Breast epithelium (tissue), 4 donors: ENCODE measurements around the gene ARCN1. TPM values are rescaled to one million over a fixed set of nuclear protein-coding genes. Genes with fewer than 3 reads are reported as not detected.
"Not testable (repeated sequence)": the region's sequence is repeated elsewhere in the genome, so short reads cannot be mapped to it uniquely, and the experiment has no call there.

Experiments used
- DNase-seq, 2 donors: peaks; one replicate each; pipeline ENCODE4 v3.0.0-alpha.2; 2019; ENCODE audit warnings: low spot score in 2 of 2
- H3K27ac ChIP-seq, 2 donors: fragments of 200-600 bp; sonication (generic) in 1 of 2; one replicate each; pipeline ENCODE4 v1.5.1; 2016 to 2019; ENCODE audit warnings: mild to moderate bottlenecking in 1 of 2
- H3K27me3 ChIP-seq, 2 donors: fragments of 200-600 bp; sonication (generic) in 1 of 2; one replicate each; pipeline versions ENCODE4 v1.5.1 to v1.6.0; 2017 to 2019; ENCODE audit warnings: control low read depth in 1 of 2, mild to moderate bottlenecking in 1 of 2
- H3K36me3 ChIP-seq: fragments of 200-600 bp; one replicate; pipeline ENCODE4 v1.5.1; 2019
- H3K4me1 ChIP-seq, 2 donors: fragments of 200-600 bp; sonication (generic); one replicate each; pipeline ENCODE4 v1.5.1; 2016 to 2019; ENCODE audit warnings: control low read depth in 1 of 2
- H3K4me3 ChIP-seq, 3 donors: fragments of 200-600 bp; sonication (generic); 1 replicate in 2 of 3; 2 replicates in 1 of 3; pipeline ENCODE4 v1.5.1; 2016 to 2019; ENCODE audit warnings: mild to moderate bottlenecking in 3 of 3, moderate library complexity in 2 of 3
- H3K9me3 ChIP-seq, 2 donors: fragments of 200-600 bp; sonication (generic) in 1 of 2; one replicate each; pipeline ENCODE4 v1.5.1; 2016 to 2019; ENCODE audit warnings: control low read depth in 1 of 2
- CTCF ChIP-seq, 3 donors: fragments of 450-650 bp; IDR thresholded peaks; one replicate each; pipeline ENCODE4 v1.5.1; 2016 to 2017; ENCODE audit warnings: antibody characterized with exemption in 3 of 3, mild to moderate bottlenecking in 3 of 3, moderate library complexity in 3 of 3
- POLR2A ChIP-seq: fragments of 450-650 bp; IDR thresholded peaks from one replicate; pipeline ENCODE4 v1.6.1; 2016; ENCODE audit warnings: antibody characterized with exemption, mild to moderate bottlenecking, moderate library complexity
- POLR2AphosphoS5 ChIP-seq, 3 donors: sonication (generic); formaldehyde crosslinking; IDR thresholded peaks; one replicate each; pipeline ENCODE4 v1.6.1; 2017; ENCODE audit warnings: antibody characterized with exemption in 3 of 3
- intact Hi-C: fragments of 100-400 bp; cut with DNase I; formaldehyde crosslinking; loops from one replicate; pipeline ENCODE4 v1.15.1; 2023; ENCODE audit warnings: low total_unique reads
- total RNA-seq, 3 donors: library from RNA; depleted of rRNA; stranded (reverse); fragments of >200 nt; gene quantifications; one replicate each; pipeline ENCODE4 v1.1.0, GENCODE V29; 2016

ARCN1 gene
- total RNA-seq, 3 donors from 2014 or later = 94.1 to 99.1 (median 98.6) TPM

GRCh38 chr11:118569670-118570069 lies 2.5 kb upstream of the ARCN1 start:
- TF ChIP-seq CTCF (IDR thresholded peaks at IDR 0.05) (no peak), POLR2AphosphoS5 (IDR thresholded peaks at IDR 0.05) (no peak), POLR2A (no peak)
- Histone ChIP-seq H3K36me3 (no peaks in the 10 kb centered on the region), H3K27me3 (no peaks in the 10 kb centered on the region), H3K4me3 (no peak overlapping the region), H3K4me1 (peaks cover 5 to 15% of the 10 kb centered on the region in 2 donors), H3K27ac (no peak overlapping the region), H3K9me3 (no peaks in the 10 kb centered on the region)
- DNase-seq = no peak
- intact Hi-C loops = loop anchor here (10.0 kb wide), 1 partner anchor 1025 kb away; no protein-coding TSS in a partner anchor

- no peak for TF ChIP-seq POLR2AphosphoS5 (IDR thresholded peaks at IDR 0.05)
- TF ChIP-seq CTCF (IDR thresholded peaks at IDR 0.05) = no peak
- TF ChIP-seq POLR2A = no peak
- no peaks in the 10 kb centered on the region for H3K27me3 ChIP-seq
- intact Hi-C loops = loop anchor here (10.0 kb wide), 1 partner anchor 1026 kb away; no protein-coding TSS in a partner anchor
- H3K36me3 ChIP-seq = no peaks in the 10 kb centered on the region
- H3K4me1 ChIP-seq = peaks cover 5 to 22% of the 10 kb centered on the region in 2 donors
- H3K9me3 ChIP-seq = no peaks in the 10 kb centered on the region
- no peak overlapping the region for H3K4me3 ChIP-seq
- H3K27ac ChIP-seq = no peak overlapping the region
- no peak for DNase-seq
Observed at GRCh38 chr11:118570787-118571186, 1.4 kb upstream of the ARCN1 start.

- not testable (repeated sequence) for H3K9me3 ChIP-seq, H3K36me3 ChIP-seq, DNase-seq, H3K27me3 ChIP-seq
- peak overlapping the region; percentile 99 for H3K27ac ChIP-seq
- H3K4me3 ChIP-seq = peak overlapping the region; percentile 98 to 100 (median 99)
- intact Hi-C loops = loop anchor here (10.0 kb wide), 1 partner anchor 1027 kb away; no protein-coding TSS in a partner anchor
- peaks cover 5 to 22% of the 10 kb centered on the region in 2 donors for H3K4me1 ChIP-seq
Observed at GRCh38 chr11:118571701-118572060, 528 bp upstream of the ARCN1 start.

GRCh38 chr11:118572981-118573550 lies 857 bp downstream of the ARCN1 start:
- peaks cover 5 to 27% of the 10 kb centered on the region in 2 donors for H3K4me1 ChIP-seq
- intact Hi-C loops = loop anchor here (10.0 kb wide), 1 partner anchor 1028 kb away; no protein-coding TSS in a partner anchor

GRCh38 chr11:118574636-118575035 lies 2.4 kb downstream of the ARCN1 start:
- H3K4me1 ChIP-seq = peaks cover 5 to 27% of the 10 kb centered on the region in 2 donors
- intact Hi-C loops = loop anchor here (10.0 kb wide), 1 partner anchor 1030 kb away; no protein-coding TSS in a partner anchor
- H3K4me3 ChIP-seq = peak overlapping the region in 2 of 3 donors; percentile 18 to 39
- H3K9me3 ChIP-seq = no peaks in the 10 kb centered on the region
- DNase-seq = no peak
- no peak overlapping the region for H3K27ac ChIP-seq
- no peaks in the 10 kb centered on the region for H3K36me3 ChIP-seq
- TF ChIP-seq CTCF (IDR thresholded peaks at IDR 0.05) (no peak), POLR2A (no peak), POLR2AphosphoS5 (IDR thresholded peaks at IDR 0.05) (no peak)
- H3K27me3 ChIP-seq = no peaks in the 10 kb centered on the region

More at GRCh38 chr11:118572981-118573550, 857 bp downstream of the ARCN1 start:
- Histone ChIP-seq H3K27me3 (no peaks in the 10 kb centered on the region), H3K27ac (peak overlapping the region; percentile 99), H3K4me3 (peak overlapping the region; percentile 98 to 100 (median 99)), H3K9me3 (no peaks in the 10 kb centered on the region), H3K36me3 (no peaks in the 10 kb centered on the region)
- DNase-seq = no peak
- TF ChIP-seq CTCF (IDR thresholded peaks at IDR 0.05) (peak in 1 of 3 donors; percentile 5), POLR2A (no peak), POLR2AphosphoS5 (IDR thresholded peaks at IDR 0.05) (no peak)

GRCh38 chr11:118577995-118578394 lies 5.8 kb downstream of the ARCN1 start:
- H3K36me3 ChIP-seq, H3K9me3 ChIP-seq, H3K4me3 ChIP-seq, H3K27me3 ChIP-seq, DNase-seq: not testable (repeated sequence)
- intact Hi-C loops = loop anchor here (10.0 kb wide), 1 partner anchor 1033 kb away; no protein-coding TSS in a partner anchor
- H3K4me1 ChIP-seq = peaks cover 5 to 24% of the 10 kb centered on the region in 2 donors
- H3K27ac ChIP-seq = peak overlapping the region in 1 of 2 donors; percentile 17
